Measurements from ENCODE around the gene SIGLEC7. TPM values are rescaled to one million over a fixed set of nuclear protein-coding genes. Genes with fewer than 3 reads are reported as not detected.

The SIGLEC7 gene
- total and polyA plus RNA-seq, 10 donors, result 6.8 to 59.9 (median 26.5) TPM

DNA sequence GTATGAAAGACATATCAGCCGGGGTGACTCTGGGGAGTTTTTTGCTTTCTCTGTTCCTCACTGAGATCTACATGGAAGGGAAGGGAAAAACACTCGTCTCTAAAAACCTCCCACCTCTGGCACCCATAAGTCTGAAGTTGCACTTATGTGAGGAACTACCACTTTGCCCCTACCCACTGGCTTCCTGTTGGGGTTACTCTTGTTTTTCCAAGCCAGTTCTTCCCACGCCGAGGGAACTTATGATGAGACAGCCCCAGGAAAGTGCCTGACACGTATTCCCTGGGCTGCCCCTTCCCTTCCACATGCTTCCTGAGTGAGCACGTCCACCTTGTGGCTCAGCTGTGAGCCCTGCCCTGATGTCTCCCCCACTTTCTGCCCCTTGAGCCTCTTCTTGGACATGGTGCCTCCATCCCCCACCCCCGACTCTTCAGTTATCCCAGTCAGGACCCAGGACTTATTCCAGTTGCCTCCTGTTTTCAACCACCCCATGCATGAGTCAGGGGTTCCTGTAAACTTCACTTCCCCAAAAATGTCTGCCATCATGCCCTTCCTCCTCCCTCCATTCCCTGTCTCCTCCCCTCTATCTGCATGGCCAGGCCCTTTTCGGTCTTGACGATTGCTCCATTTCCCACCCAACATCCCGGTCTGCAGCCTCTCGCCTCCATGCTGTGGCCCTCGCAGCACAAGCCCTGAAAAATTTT, 5.1 kb upstream of the SIGLEC7 start:
- peak; percentile 83 for DNase-seq

DNA sequence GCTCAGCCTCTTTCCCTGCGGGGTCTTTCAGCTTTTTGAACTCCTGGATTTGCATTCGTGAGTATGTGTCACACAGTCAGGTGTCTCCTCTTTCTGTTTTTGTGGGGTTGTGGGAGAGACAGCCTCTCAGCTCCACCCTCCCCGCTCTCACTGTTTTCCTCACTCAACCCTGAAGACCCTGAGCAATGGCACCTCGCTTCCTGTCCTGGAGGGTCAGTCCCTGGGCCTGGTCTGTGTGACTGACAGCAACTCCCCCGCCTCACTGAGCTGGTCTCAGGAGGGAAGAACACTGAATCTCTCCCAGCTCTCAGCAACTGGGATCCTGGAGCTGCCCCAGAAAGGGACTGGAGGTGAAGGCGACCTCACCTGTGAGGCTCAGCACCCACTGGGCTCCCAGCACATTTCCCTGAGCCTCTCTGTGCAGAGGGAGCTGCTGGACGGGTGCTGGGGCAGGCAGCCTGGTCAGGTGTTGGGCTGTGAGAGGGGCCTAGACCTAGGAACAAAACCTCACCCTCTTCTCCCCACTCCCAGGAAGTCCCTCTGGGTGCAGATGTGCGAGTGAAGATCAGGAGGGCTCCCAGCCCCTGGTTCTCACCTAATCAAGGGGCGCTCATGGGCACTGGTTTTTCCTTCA, 4.2 kb upstream of the SIGLEC7 start:
- peaks cover 0 to 31% (median 0%) of the 10 kb centered on the region in 7 donors for H3K27me3 ChIP-seq (replicated peaks in 1 of 7)
- peak overlapping the region; percentile 27 to 95 (median 86) for H3K27ac ChIP-seq
- 71 to 85% (median 80%) methylated on average over 6 to 9 of the region's 9 CpGs for WGBS, 5 donors
- peaks cover 0 to 97% (median 25%) of the 10 kb centered on the region in 6 donors for H3K4me1 ChIP-seq
- intact Hi-C loops (cut with DNase I; ENCODE audit: low total_unique reads), result no loop called here
- no peaks in the 10 kb centered on the region for H3K9me3 ChIP-seq
- TF ChIP-seq, protein P1, sequence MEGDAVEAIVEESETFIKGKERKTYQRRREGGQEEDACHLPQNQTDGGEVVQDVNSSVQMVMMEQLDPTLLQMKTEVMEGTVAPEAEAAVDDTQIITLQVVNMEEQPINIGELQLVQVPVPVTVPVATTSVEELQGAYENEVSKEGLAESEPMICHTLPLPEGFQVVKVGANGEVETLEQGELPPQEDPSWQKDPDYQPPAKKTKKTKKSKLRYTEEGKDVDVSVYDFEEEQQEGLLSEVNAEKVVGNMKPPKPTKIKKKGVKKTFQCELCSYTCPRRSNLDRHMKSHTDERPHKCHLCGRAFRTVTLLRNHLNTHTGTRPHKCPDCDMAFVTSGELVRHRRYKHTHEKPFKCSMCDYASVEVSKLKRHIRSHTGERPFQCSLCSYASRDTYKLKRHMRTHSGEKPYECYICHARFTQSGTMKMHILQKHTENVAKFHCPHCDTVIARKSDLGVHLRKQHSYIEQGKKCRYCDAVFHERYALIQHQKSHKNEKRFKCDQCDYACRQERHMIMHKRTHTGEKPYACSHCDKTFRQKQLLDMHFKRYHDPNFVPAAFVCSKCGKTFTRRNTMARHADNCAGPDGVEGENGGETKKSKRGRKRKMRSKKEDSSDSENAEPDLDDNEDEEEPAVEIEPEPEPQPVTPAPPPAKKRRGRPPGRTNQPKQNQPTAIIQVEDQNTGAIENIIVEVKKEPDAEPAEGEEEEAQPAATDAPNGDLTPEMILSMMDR (IDR thresholded peaks at IDR 0.05 in 8 of 11, conservative IDR thresholded peaks at IDR 0.05 in 3 of 11), result no peak
- no peak for TF ChIP-seq POLR2A (IDR thresholded peaks at IDR 0.05)
- no peak for TF ChIP-seq POLR2AphosphoS5 (IDR thresholded peaks at IDR 0.05)
- peak; percentile 73 for DNase-seq
- H3K4me3 ChIP-seq, result peak overlapping the region in 2 of 8 donors; percentile 4 to 61
- no peaks in the 10 kb centered on the region for H3K36me3 ChIP-seq

More for the DNA sequence above, 5.1 kb upstream of the SIGLEC7 start:
- peaks cover 0 to 23% (median 0%) of the 10 kb centered on the region in 7 donors for H3K27me3 ChIP-seq (replicated peaks in 1 of 7)
- no peaks in the 10 kb centered on the region for H3K36me3 ChIP-seq
- peak overlapping the region; percentile 27 to 95 (median 86) for H3K27ac ChIP-seq
- H3K9me3 ChIP-seq, result no peaks in the 10 kb centered on the region
- intact Hi-C loops (cut with DNase I; ENCODE audit: low total_unique reads), result no loop called here
- TF ChIP-seq POLR2AphosphoS5 (IDR thresholded peaks at IDR 0.05), result peak in 2 of 3 donors; percentile 36 to 72
- no peak for TF ChIP-seq POLR2A (IDR thresholded peaks at IDR 0.05)
- TF ChIP-seq, protein P1 (IDR thresholded peaks at IDR 0.05 in 8 of 11, conservative IDR thresholded peaks at IDR 0.05 in 3 of 11), result no peak
- 28 to 50% (median 43%) methylated on average over 12 of the region's 12 CpGs for WGBS, 5 donors
- H3K4me3 ChIP-seq, result peak overlapping the region in 2 of 8 donors; percentile 4 to 61
- peaks cover 3 to 97% (median 33%) of the 10 kb centered on the region in 6 donors for H3K4me1 ChIP-seq

DNA sequence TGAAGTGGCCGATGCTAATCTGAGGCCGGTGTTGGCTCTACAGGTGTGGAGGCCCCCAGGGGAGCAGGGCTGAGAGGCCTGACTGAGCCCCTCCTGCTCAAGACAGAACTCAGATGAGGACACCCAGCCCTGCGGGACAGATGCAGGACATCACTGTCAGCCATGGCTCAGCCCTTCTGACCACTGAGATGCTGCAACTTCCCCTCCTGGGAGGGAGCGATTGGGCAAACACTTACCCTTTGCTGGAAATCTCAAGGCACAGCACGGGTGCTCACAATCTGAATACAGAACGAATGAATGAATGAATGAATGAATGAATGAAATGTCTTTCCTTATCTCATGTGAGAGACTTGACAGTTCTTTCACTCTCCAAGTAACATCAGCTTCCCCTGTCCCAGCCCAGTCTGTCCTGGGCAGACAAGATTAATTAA, 3.5 kb upstream of the SIGLEC7 start:
- whole genome bisulfite sequencing, 5 donors, result 37 to 46% (median 45%) methylated on average over 6 of the region's 6 CpGs
- Histone ChIP-seq H3K27ac (peak overlapping the region; percentile 27 to 95 (median 86)), H3K4me1 (peaks cover 0 to 95% (median 24%) of the 10 kb centered on the region in 6 donors), H3K36me3 (no peaks in the 10 kb centered on the region), H3K9me3 (no peaks in the 10 kb centered on the region), H3K4me3 (peak overlapping the region in 1 of 8 donors; percentile 61), H3K27me3 (replicated peaks in 1 of 7) (peaks cover 0 to 33% (median 0%) of the 10 kb centered on the region in 7 donors)
- intact Hi-C loops (cut with DNase I; ENCODE audit: low total_unique reads), result no loop called here
- TF ChIP-seq, protein P1 (IDR thresholded peaks at IDR 0.05 in 8 of 11, conservative IDR thresholded peaks at IDR 0.05 in 3 of 11), result peak in 1 of 11 experiments; percentile 7
- TF ChIP-seq POLR2AphosphoS5 (IDR thresholded peaks at IDR 0.05), result peak; percentile 59 to 85 (median 68)
- no peak for TF ChIP-seq POLR2A (IDR thresholded peaks at IDR 0.05)
- DNase-seq, result peak; percentile 89

Data from spleen (tissue), 11 donors.